Neural crest cell (in vitro differentiated cells): ENCODE data around the gene TXLNB. TPM values are rescaled to one million over a fixed set of nuclear protein-coding genes. Genes with fewer than 3 reads are reported as not detected.

ENCODE experiments used
- DNase-seq: peaks from one replicate; pipeline ENCODE4 v3.0.0; 2021; ENCODE audit warnings: low read depth, mixed read lengths, low spot score
- H3K27ac Mint-ChIP-seq: one replicate; pipeline ENCODE4 v1.8.0; 2021; ENCODE audit warnings: mild to moderate bottlenecking, mixed read lengths; ENCODE audit not compliant: unreplicated experiment
- H3K27me3 Mint-ChIP-seq: 2 replicates; pipeline ENCODE4 v1.8.0; 2021; ENCODE audit warnings: low read depth, mild to moderate bottlenecking, mixed read lengths
- H3K36me3 Mint-ChIP-seq: 2 replicates; pipeline ENCODE4 v1.8.0; 2021; ENCODE audit warnings: low read depth, mild to moderate bottlenecking, mixed read lengths
- H3K4me1 Mint-ChIP-seq: 2 replicates; pipeline ENCODE4 v1.8.0; 2021; ENCODE audit warnings: mixed read lengths
- H3K4me3 Mint-ChIP-seq: one replicate; pipeline ENCODE4 v1.8.0; 2021; ENCODE audit warnings: mild to moderate bottlenecking, mixed read lengths
- H3K9me3 Mint-ChIP-seq: 2 replicates; pipeline ENCODE4 v1.8.0; 2021; ENCODE audit warnings: mixed read lengths
- CTCF ChIP-seq: fragments of 200-600 bp; sonication (generic); conservative IDR thresholded peaks from 2 replicates; pipeline ENCODE4 v1.5.0; 2021; ENCODE audit warnings: antibody characterized with exemption, mild to moderate bottlenecking
- long read RNA-seq: library from polyadenylated mRNA; unstranded; transcript quantifications from one replicate; pipeline ENCODE4 v2.0.0, GENCODE V29; 2020
- total RNA-seq: library from RNA; stranded (reverse); gene quantifications from 2 replicates; pipeline ENCODE4 v1.2.1, GENCODE V29; 2021

The TXLNB gene
- total RNA-seq, result 0.61 and 0.65 TPM in 2 replicates
- long read RNA-seq, full-length matches to known transcripts, result 3 of 3 reads
- long read RNA-seq, partial matches to known transcripts, result 0 of 3 reads
- long read RNA-seq, other reads (novel, unspliced or antisense), result 0 of 3 reads

GRCh38 chr6:139291813-139292619 lies at the start of gene TXLNB:
Gene TXLNB, minus strand, starts transcription at chr6:139291998. Its CDS starts 3,099 bp downstream, at chr6:139288899.
- Mint-ChIP-seq H3K36me3 (no peaks in the 10 kb centered on the region), H3K27me3 (no peaks in the 10 kb centered on the region), H3K4me3 (peak within 1 kb of the TSS; percentile 45), H3K27ac (peak within 1 kb of the TSS; percentile 61), H3K9me3 (no peaks in the 10 kb centered on the region), H3K4me1 (peaks cover 36% of the 10 kb centered on the region)
- DNase-seq, result peak; percentile 52
- TF ChIP-seq CTCF, result no peak

GRCh38 chr6:139341060-139341459 lies 49.3 kb upstream of the TXLNB start:
- no peak overlapping the region for H3K4me3 Mint-ChIP-seq
- DNase-seq, result no peak
- no peak overlapping the region for H3K27ac Mint-ChIP-seq
- no peaks in the 10 kb centered on the region for H3K4me1 Mint-ChIP-seq
- H3K36me3 Mint-ChIP-seq, result no peaks in the 10 kb centered on the region
- TF ChIP-seq CTCF, result no peak
- H3K9me3 Mint-ChIP-seq, result no peaks in the 10 kb centered on the region
- no peaks in the 10 kb centered on the region for H3K27me3 Mint-ChIP-seq

- H3K4me1 Mint-ChIP-seq, result no peaks in the 10 kb centered on the region
- TF ChIP-seq CTCF, result no peak
- no peaks in the 10 kb centered on the region for H3K27me3 Mint-ChIP-seq
- no peak for DNase-seq
- H3K9me3 Mint-ChIP-seq, result no peaks in the 10 kb centered on the region
- no peak overlapping the region for H3K4me3 Mint-ChIP-seq
- no peak overlapping the region for H3K27ac Mint-ChIP-seq
- H3K36me3 Mint-ChIP-seq, result no peaks in the 10 kb centered on the region
Measured at GRCh38 chr6:139338795-139339194, 47.0 kb upstream of the TXLNB start.

- Mint-ChIP-seq H3K27ac (no peak overlapping the region), H3K9me3 (no peaks in the 10 kb centered on the region), H3K27me3 (no peaks in the 10 kb centered on the region), H3K36me3 (no peaks in the 10 kb centered on the region), H3K4me3 (no peak overlapping the region), H3K4me1 (no peaks in the 10 kb centered on the region)
- DNase-seq, result no peak
- TF ChIP-seq CTCF, result no peak
Measured at GRCh38 chr6:139337830-139338229, 46.0 kb upstream of the TXLNB start.

GRCh38 chr6:139337001-139337400 lies 45.2 kb upstream of the TXLNB start:
- TF ChIP-seq CTCF, result no peak
- no peak overlapping the region for H3K27ac Mint-ChIP-seq
- H3K36me3 Mint-ChIP-seq, result no peaks in the 10 kb centered on the region
- no peaks in the 10 kb centered on the region for H3K4me1 Mint-ChIP-seq
- H3K4me3 Mint-ChIP-seq, result no peak overlapping the region
- no peaks in the 10 kb centered on the region for H3K27me3 Mint-ChIP-seq
- H3K9me3 Mint-ChIP-seq, result no peaks in the 10 kb centered on the region
- no peak for DNase-seq
